Stomach (tissue), 9 donors: Measurements from ENCODE around the gene IST1. TPM values are rescaled to one million over a fixed set of nuclear protein-coding genes. Genes with fewer than 3 reads are reported as not detected.
A peak's percentile ranks its signal among the peaks of the same experiment; 100 is the strongest.

Experiments used
- DNase-seq, 2 donors: peaks; one replicate each; pipeline versions ENCODE4 v3.0.0 to v3.0.0-alpha.2; 2013 to 2019
- H3K27ac ChIP-seq, 5 donors: fragments of 200-600 bp in 4 of 5; sonication (generic) in 4 of 5; one replicate each; pipeline ENCODE4 v1.5.1; 2013 to 2019; ENCODE audit warnings: mild to moderate bottlenecking in 1 of 5, moderate library complexity in 1 of 5
- H3K27me3 ChIP-seq, 3 donors: fragments of 200-600 bp; sonication (generic); one replicate each; pipeline ENCODE4 v1.5.1; 2017 to 2019; ENCODE audit warnings: mixed run types in 1 of 3
- H3K36me3 ChIP-seq, 4 donors: fragments of 200-600 bp; sonication (generic); 1 replicate in 3 of 4; 2 replicates in 1 of 4; pipeline ENCODE4 v1.5.1; 2016 to 2019
- H3K4me1 ChIP-seq, 4 donors: fragments of 200-600 bp; sonication (generic); one replicate each; pipeline ENCODE4 v1.5.1; 2016 to 2019
- H3K4me3 ChIP-seq, 4 donors: fragments of 200-600 bp; sonication (generic) in 3 of 4; one replicate each; pipeline ENCODE4 v1.5.1; 2016 to 2019; ENCODE audit warnings: mild to moderate bottlenecking in 1 of 4
- H3K9me3 ChIP-seq, 4 donors: fragments of 200-600 bp; sonication (generic); one replicate each; pipeline ENCODE4 v1.5.1; 2016 to 2019
- EP300 ChIP-seq: sonication (generic); formaldehyde crosslinking; IDR thresholded peaks from one replicate; pipeline ENCODE4 v1.6.1; 2017; ENCODE audit warnings: antibody characterized with exemption
- POLR2A ChIP-seq, 4 donors: fragments of 450-650 bp; IDR thresholded peaks; one replicate each; pipeline ENCODE4 v1.6.1; 2016; ENCODE audit warnings: antibody characterized with exemption in 4 of 4, control low read depth in 2 of 4, mild to moderate bottlenecking in 1 of 4, moderate library complexity in 1 of 4
- POLR2AphosphoS5 ChIP-seq, 3 donors: sonication (generic); formaldehyde crosslinking; IDR thresholded peaks; one replicate each; pipeline ENCODE4 v1.6.1; 2016; ENCODE audit warnings: antibody characterized with exemption in 3 of 3
- WGBS, 5 donors: extraction: QIAGEN DNeasy Blood & Tissue Kit in 3 of 5; methylation state at CpG; one replicate each; pipeline versions ENCODE4 v1.1.5 to v1.1.7; 2013 to 2018; 5-methylcytosine and 5-hydroxymethylcytosine counted together
- intact Hi-C: fragments of 100-400 bp; cut with DNase I; formaldehyde crosslinking; loops from one replicate; pipeline ENCODE4 v1.15.1; 2023; ENCODE audit warnings: low total_unique reads
- polyA plus RNA-seq, 3 donors: library from polyadenylated mRNA; stranded (reverse); fragments of 200-250 nt; gene quantifications; one replicate each; pipeline ENCODE4 v1.2.3, GENCODE V29; 2013
- total RNA-seq, 5 donors: library from RNA; depleted of rRNA; stranded (reverse); fragments of >200 nt; gene quantifications; one replicate each; pipeline versions ENCODE4 v1.1.0 to v1.2.3, GENCODE V29; 2014 to 2016
- TF ChIP-seq, protein P1 (sequence below), 7 experiments: fragments of 450-650 bp in 4 of 7; fragments of 200-600 bp in 3 of 7; sonication (generic) in 3 of 7; IDR thresholded peaks; one replicate each; pipeline ENCODE4 v1.5.1; 2016 to 2019; ENCODE audit warnings: antibody characterized with exemption in 7 of 7, control low read depth in 2 of 7, mild to moderate bottlenecking in 1 of 7
- donor health status: healthy with polysubstance abuse.
- donor health status: Bipolar disorder and iron deficiency.
- donor health status: healthy.

Gene IST1
- total and polyA plus RNA-seq, 8 donors = 76.0 to 270 (median 160) TPM

DNA sequence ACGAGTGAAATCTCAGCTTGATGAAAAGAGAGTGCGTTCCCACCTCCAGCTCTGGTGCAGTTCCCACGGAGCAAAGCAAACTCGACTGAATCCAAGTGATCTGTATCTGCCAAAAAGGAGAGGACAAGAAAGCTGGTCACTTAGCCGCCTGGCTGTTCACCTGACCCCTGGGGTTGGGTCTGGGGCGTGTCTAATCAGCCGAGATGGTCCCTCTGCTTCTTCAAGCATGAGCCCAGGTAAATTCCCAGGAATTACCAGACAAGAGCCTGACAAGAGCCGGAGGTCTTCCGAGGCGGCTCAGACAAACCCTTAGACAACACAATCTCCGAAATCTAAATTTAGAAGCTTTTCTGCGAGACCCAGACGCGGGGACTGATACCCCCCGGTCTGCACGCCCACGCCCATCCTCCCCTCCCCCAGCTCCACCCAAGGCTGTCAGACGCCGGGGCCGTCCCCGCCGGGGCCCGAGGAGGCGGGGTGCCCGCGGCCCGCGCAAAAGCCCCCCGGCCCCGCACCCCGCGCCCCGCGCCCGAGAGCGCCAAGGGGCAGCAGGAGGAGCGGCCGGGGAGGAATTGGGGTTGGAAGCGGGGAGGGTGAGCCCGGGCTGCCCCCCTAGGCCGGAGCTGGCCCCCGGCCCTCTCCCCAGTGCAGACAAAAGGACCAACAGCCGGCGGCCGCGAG, 12.0 kb upstream of the IST1 start:
- H3K27me3 ChIP-seq = no peaks in the 10 kb centered on the region
- H3K4me1 ChIP-seq = peaks cover 21 to 42% (median 35%) of the 10 kb centered on the region in 4 donors
- peaks cover 0 to 28% (median 27%) of the 10 kb centered on the region in 4 donors for H3K36me3 ChIP-seq
- peak in 1 of 2 donors; percentile 82 for DNase-seq
- H3K27ac ChIP-seq = peak overlapping the region; percentile 86 to 98 (median 93)
- no peak for TF ChIP-seq POLR2AphosphoS5 (IDR thresholded peaks at IDR 0.05)
- TF ChIP-seq, protein P1, sequence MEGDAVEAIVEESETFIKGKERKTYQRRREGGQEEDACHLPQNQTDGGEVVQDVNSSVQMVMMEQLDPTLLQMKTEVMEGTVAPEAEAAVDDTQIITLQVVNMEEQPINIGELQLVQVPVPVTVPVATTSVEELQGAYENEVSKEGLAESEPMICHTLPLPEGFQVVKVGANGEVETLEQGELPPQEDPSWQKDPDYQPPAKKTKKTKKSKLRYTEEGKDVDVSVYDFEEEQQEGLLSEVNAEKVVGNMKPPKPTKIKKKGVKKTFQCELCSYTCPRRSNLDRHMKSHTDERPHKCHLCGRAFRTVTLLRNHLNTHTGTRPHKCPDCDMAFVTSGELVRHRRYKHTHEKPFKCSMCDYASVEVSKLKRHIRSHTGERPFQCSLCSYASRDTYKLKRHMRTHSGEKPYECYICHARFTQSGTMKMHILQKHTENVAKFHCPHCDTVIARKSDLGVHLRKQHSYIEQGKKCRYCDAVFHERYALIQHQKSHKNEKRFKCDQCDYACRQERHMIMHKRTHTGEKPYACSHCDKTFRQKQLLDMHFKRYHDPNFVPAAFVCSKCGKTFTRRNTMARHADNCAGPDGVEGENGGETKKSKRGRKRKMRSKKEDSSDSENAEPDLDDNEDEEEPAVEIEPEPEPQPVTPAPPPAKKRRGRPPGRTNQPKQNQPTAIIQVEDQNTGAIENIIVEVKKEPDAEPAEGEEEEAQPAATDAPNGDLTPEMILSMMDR (IDR thresholded peaks at IDR 0.05) = peak in 2 of 7 experiments; percentile 25 to 44
- TF ChIP-seq POLR2A (IDR thresholded peaks at IDR 0.05) = no peak
- no peak for TF ChIP-seq EP300
- H3K9me3 ChIP-seq = no peaks in the 10 kb centered on the region
- intact Hi-C loops = no loop called here
- H3K4me3 ChIP-seq = peak overlapping the region; percentile 77 to 98 (median 96)
- 0 to 2% (median 1%) methylated on average over 8 to 46 of the region's 46 CpGs for WGBS, 5 donors

DNA sequence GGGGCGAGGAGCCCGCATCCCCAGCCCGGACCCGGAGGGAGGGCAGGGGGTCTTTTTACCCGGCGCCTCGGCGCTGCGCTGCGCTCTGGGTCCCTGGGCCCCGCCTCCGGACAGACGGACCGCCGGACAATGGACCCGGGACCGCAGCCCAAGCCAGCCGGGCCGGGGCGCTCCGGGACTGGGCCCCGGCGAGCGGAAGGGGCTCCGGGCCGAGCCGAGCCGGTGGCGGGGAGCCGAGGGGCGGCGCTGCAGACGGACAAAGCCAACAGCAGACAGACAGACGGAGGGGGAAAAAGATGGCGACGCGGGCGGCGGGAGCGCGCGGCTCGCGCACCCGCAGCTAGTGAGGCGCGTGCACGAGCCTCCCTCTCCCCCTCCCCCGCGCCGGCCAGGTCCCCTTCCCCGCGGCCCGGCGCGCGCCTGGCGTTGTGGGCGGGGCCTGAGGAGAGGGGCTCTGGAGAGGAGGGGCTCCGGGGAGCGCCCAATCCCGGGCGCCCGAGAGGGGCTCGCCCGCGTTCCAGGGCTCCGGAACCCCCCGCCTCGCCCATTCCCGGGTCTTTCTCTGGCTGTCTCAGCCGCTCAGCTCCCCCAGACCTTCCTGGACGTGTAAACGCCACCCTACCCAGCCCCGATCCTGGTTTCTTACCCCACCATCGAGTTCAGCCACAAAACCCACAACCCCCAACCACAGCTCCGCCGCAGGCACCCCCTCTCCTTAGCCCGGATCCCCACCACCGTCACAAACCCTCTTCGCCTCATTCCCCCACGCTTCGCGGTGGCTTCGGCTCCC, 11.3 kb upstream of the IST1 start, which contains the start of gene ZNF821:
Gene ZNF821, minus strand, starts transcription at position 334 of the 790 bp plus-strand sequence. CDS start 4,236 bp downstream, outside the sequence.
- peak; percentile 83 to 95 for DNase-seq
- intact Hi-C loops = no loop called here

DNA sequence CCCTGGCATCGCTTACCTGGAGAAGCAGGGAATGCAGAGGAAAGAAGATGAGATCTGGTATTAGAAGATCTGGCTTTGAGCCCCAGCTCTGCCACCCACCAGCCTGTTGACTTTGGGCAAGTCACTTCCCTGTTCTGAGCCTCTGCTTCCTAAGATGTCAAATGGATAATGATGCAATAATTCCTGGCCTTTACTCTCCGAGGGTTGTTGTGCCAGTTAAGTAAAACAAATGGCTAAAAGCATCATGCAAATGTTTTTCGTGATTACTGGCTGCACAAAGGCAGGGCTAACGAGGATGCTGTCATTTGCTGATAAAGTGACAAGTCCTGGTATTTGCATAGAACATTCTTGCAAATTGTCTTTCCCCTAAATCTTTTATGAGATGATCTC, 10.1 kb upstream of the IST1 start:
- DNase-seq = peak in 1 of 2 donors; percentile 2
- TF ChIP-seq, protein P1 (IDR thresholded peaks at IDR 0.05) = no peak
- no peak for TF ChIP-seq POLR2A (IDR thresholded peaks at IDR 0.05)
- TF ChIP-seq EP300 = no peak
- no peak for TF ChIP-seq POLR2AphosphoS5 (IDR thresholded peaks at IDR 0.05)
- peaks cover 0 to 10% (median 7%) of the 10 kb centered on the region in 4 donors for H3K36me3 ChIP-seq
- no peaks in the 10 kb centered on the region for H3K27me3 ChIP-seq
- H3K27ac ChIP-seq = no peak overlapping the region
- WGBS, 5 donors = 39 to 59% (median 43%) methylated on average over 4 of the region's 4 CpGs
- no peaks in the 10 kb centered on the region for H3K9me3 ChIP-seq
- H3K4me3 ChIP-seq = no peak overlapping the region
- H3K4me1 ChIP-seq = peaks cover 21 to 42% (median 35%) of the 10 kb centered on the region in 4 donors
- intact Hi-C loops = no loop called here

More for the DNA sequence above, 11.3 kb upstream of the IST1 start, which contains the start of gene ZNF821:
- peaks cover 21 to 42% (median 35%) of the 10 kb centered on the region in 4 donors for H3K4me1 ChIP-seq
- peak within 1 kb of the TSS; percentile 86 to 98 (median 93) for H3K27ac ChIP-seq
- WGBS, 5 donors = 0 to 1% (median 0%) methylated on average over 53 to 74 of the region's 85 CpGs
- peak in 1 of 3 donors; percentile 4 for TF ChIP-seq POLR2AphosphoS5 (IDR thresholded peaks at IDR 0.05)
- TF ChIP-seq, protein P1 (IDR thresholded peaks at IDR 0.05) = peak in 1 of 7 experiments; percentile 22
- no peak for TF ChIP-seq POLR2A (IDR thresholded peaks at IDR 0.05)
- no peak for TF ChIP-seq EP300
- no peaks in the 10 kb centered on the region for H3K9me3 ChIP-seq
- H3K36me3 ChIP-seq = peaks cover 0 to 21% (median 19%) of the 10 kb centered on the region in 4 donors
- H3K27me3 ChIP-seq = no peaks in the 10 kb centered on the region
- H3K4me3 ChIP-seq = peak within 1 kb of the TSS; percentile 77 to 98 (median 96)

DNA sequence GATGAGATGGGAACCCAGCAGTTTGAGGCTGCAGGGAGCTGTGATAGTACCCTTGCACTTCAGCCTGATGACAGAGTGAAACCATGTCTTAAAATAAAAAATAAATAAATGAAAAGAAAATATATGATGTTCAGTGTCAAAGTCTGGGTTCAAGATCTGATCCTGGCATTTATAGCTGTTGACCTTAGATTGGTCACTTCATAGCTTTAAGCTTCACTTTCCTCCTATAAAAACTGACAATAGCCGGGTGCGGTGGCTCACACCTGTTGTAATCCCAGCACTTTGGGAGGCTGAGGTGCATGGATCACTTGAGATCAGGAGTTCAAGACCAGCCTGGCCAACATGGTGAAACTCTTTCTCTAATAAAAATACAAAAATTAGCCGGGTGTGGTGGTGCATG, 6.2 kb upstream of the IST1 start:
- Histone ChIP-seq H3K4me3 (no peak overlapping the region), H3K36me3 (no peaks in the 10 kb centered on the region), H3K27ac (no peak overlapping the region), H3K9me3 (no peaks in the 10 kb centered on the region), H3K27me3 (no peaks in the 10 kb centered on the region), H3K4me1 (peaks cover 8 to 18% (median 14%) of the 10 kb centered on the region in 4 donors)
- DNase-seq = no peak
- 90 to 96% (median 95%) methylated on average over 3 of the region's 3 CpGs for WGBS, 5 donors
- TF ChIP-seq, protein P1 (IDR thresholded peaks at IDR 0.05) = no peak
- TF ChIP-seq EP300 (no peak), POLR2AphosphoS5 (IDR thresholded peaks at IDR 0.05) (no peak), POLR2A (IDR thresholded peaks at IDR 0.05) (no peak)
- intact Hi-C loops = no loop called here
